HEK293 (cell line): ENCODE measurements around the gene ASCC1.

Experiments used
- FEZF1 ChIP-seq: fragments of 450-650 bp; formaldehyde crosslinking; IDR thresholded peaks from 2 replicates; pipeline ENCODE4 v1.5.1; 2016; ENCODE audit warnings: missing biosample characterization, missing genetic modification characterization
- GLI4 ChIP-seq: fragments of 450-650 bp; formaldehyde crosslinking; IDR thresholded peaks from 2 replicates; pipeline ENCODE4 v1.5.1; 2016; ENCODE audit warnings: missing biosample characterization, missing genetic modification characterization
- GLIS2 ChIP-seq: fragments of 450-650 bp; formaldehyde crosslinking; IDR thresholded peaks from 2 replicates; pipeline ENCODE4 v1.5.1; 2016; ENCODE audit warnings: missing biosample characterization, missing genetic modification characterization
- HOXA7 ChIP-seq: sonication (generic); formaldehyde crosslinking; IDR thresholded peaks from 2 replicates; pipeline ENCODE4 v1.8.1; 2022; ENCODE audit warnings: missing genetic modification reagents, borderline replicate concordance
- KLF7 ChIP-seq: fragments of 450-650 bp; formaldehyde crosslinking; IDR thresholded peaks from 2 replicates; pipeline ENCODE4 v1.5.1; 2016; ENCODE audit warnings: missing biosample characterization, missing genetic modification characterization, borderline replicate concordance
- MZF1 ChIP-seq: fragments of 450-650 bp; formaldehyde crosslinking; IDR thresholded peaks from 2 replicates; pipeline ENCODE4 v1.5.1; 2017; ENCODE audit warnings: missing biosample characterization, missing genetic modification characterization, borderline replicate concordance
- PATZ1 ChIP-seq: fragments of 450-650 bp; formaldehyde crosslinking; IDR thresholded peaks from 2 replicates; pipeline ENCODE4 v1.5.1; 2016; ENCODE audit warnings: missing biosample characterization, missing genetic modification characterization
- PRDM1 ChIP-seq: fragments of 450-650 bp; formaldehyde crosslinking; IDR thresholded peaks from 2 replicates; pipeline ENCODE4; 2016; ENCODE audit warnings: missing biosample characterization, missing genetic modification characterization
- RBAK ChIP-seq: fragments of 450-650 bp; formaldehyde crosslinking; IDR thresholded peaks from 2 replicates; pipeline ENCODE4 v1.5.1; 2016; ENCODE audit warnings: missing biosample characterization, missing genetic modification characterization
- SCRT1 ChIP-seq: fragments of 450-650 bp; formaldehyde crosslinking; IDR thresholded peaks from 2 replicates; pipeline ENCODE4 v1.5.1; 2016; ENCODE audit warnings: missing biosample characterization, missing genetic modification characterization, borderline replicate concordance
- SCRT2 ChIP-seq: fragments of 450-650 bp; formaldehyde crosslinking; IDR thresholded peaks from 2 replicates; pipeline ENCODE4 v1.5.1; 2016; ENCODE audit warnings: missing biosample characterization, missing genetic modification characterization
- TRIM28 ChIP-seq: IDR thresholded peaks from 2 replicates; pipeline ENCODE4 v1.6.1; 2011; ENCODE audit warnings: low read length, control low read depth, borderline replicate concordance
- ZBTB17 ChIP-seq: fragments of 450-650 bp; formaldehyde crosslinking; IDR thresholded peaks from 2 replicates; pipeline ENCODE4 v1.5.1; 2016; ENCODE audit warnings: missing biosample characterization, missing genetic modification characterization
- ZBTB20 ChIP-seq: fragments of 450-650 bp; formaldehyde crosslinking; IDR thresholded peaks from 2 replicates; pipeline ENCODE4 v1.5.1; 2016; ENCODE audit warnings: missing biosample characterization, missing genetic modification characterization
- ZBTB21 ChIP-seq: fragments of 450-650 bp; formaldehyde crosslinking; IDR thresholded peaks from 2 replicates; pipeline ENCODE4 v1.5.1; 2017; ENCODE audit warnings: missing biosample characterization, missing genetic modification characterization
- ZFP69B ChIP-seq: fragments of 450-650 bp; formaldehyde crosslinking; IDR thresholded peaks from 2 replicates; pipeline ENCODE4 v1.5.1; 2016; ENCODE audit warnings: missing biosample characterization, missing genetic modification characterization
- ZNF114 ChIP-seq: fragments of 450-650 bp; formaldehyde crosslinking; IDR thresholded peaks from 2 replicates; pipeline ENCODE4 v1.5.0; 2017; ENCODE audit warnings: missing biosample characterization, missing genetic modification characterization
- ZNF140 ChIP-seq: fragments of 450-650 bp; formaldehyde crosslinking; IDR thresholded peaks from 2 replicates; pipeline ENCODE4 v1.5.1; 2016; ENCODE audit warnings: missing biosample characterization, missing genetic modification characterization
- ZNF146 ChIP-seq: fragments of 450-650 bp; formaldehyde crosslinking; IDR thresholded peaks from 2 replicates; pipeline ENCODE4 v1.5.1; 2016; ENCODE audit warnings: missing biosample characterization, missing genetic modification characterization
- ZNF157 ChIP-seq: fragments of 450-650 bp; formaldehyde crosslinking; IDR thresholded peaks from 2 replicates; pipeline ENCODE4 v1.5.1; 2016; ENCODE audit warnings: missing biosample characterization, missing genetic modification characterization
- ZNF169 ChIP-seq: fragments of 450-650 bp; formaldehyde crosslinking; IDR thresholded peaks from 2 replicates; pipeline ENCODE4 v1.5.1; 2016; ENCODE audit warnings: missing biosample characterization, missing genetic modification characterization
- ZNF18 ChIP-seq: fragments of 450-650 bp; formaldehyde crosslinking; IDR thresholded peaks from 2 replicates; pipeline ENCODE4 v1.5.1; 2016; ENCODE audit warnings: missing biosample characterization, missing genetic modification characterization
- ZNF184 ChIP-seq: fragments of 450-650 bp; IDR thresholded peaks from 2 replicates; pipeline ENCODE4 v1.5.1; 2018; ENCODE audit warnings: missing biosample characterization, mild to moderate bottlenecking, missing genetic modification characterization
- ZNF202 ChIP-seq: fragments of 450-650 bp; formaldehyde crosslinking; IDR thresholded peaks from 2 replicates; pipeline ENCODE4 v1.5.1; 2016; ENCODE audit warnings: missing biosample characterization, missing genetic modification characterization, borderline replicate concordance
- ZNF211 ChIP-seq: fragments of 450-650 bp; formaldehyde crosslinking; IDR thresholded peaks from 2 replicates; pipeline ENCODE4 v1.5.1; 2016; ENCODE audit warnings: low read depth, missing biosample characterization, missing genetic modification characterization
- ZNF223 ChIP-seq: fragments of 450-650 bp; formaldehyde crosslinking; IDR thresholded peaks from 2 replicates; pipeline ENCODE4 v1.5.1; 2016; ENCODE audit warnings: missing biosample characterization, missing genetic modification characterization
- ZNF239 ChIP-seq: fragments of 450-650 bp; formaldehyde crosslinking; IDR thresholded peaks from 2 replicates; pipeline ENCODE4 v1.5.1; 2016; ENCODE audit warnings: missing biosample characterization, missing genetic modification characterization
- ZNF324 ChIP-seq: fragments of 450-650 bp; formaldehyde crosslinking; IDR thresholded peaks from 2 replicates; pipeline ENCODE4 v1.5.1; 2016; ENCODE audit warnings: missing biosample characterization, missing genetic modification characterization
- ZNF350 ChIP-seq: fragments of 450-650 bp; formaldehyde crosslinking; IDR thresholded peaks from 2 replicates; pipeline ENCODE4 v1.5.0; 2017; ENCODE audit warnings: missing biosample characterization, mild to moderate bottlenecking, missing genetic modification characterization
- ZNF366 ChIP-seq: fragments of 450-650 bp; formaldehyde crosslinking; conservative IDR thresholded peaks from 2 replicates; pipeline ENCODE4 v1.5.1; 2016; ENCODE audit warnings: missing biosample characterization, missing genetic modification characterization
- ZNF37A ChIP-seq: fragments of 450-650 bp; IDR thresholded peaks from 2 replicates; pipeline ENCODE4 v1.5.1; 2018; ENCODE audit warnings: missing biosample characterization, missing genetic modification characterization
- ZNF501 ChIP-seq: fragments of 450-650 bp; formaldehyde crosslinking; IDR thresholded peaks from 2 replicates; pipeline ENCODE4 v1.5.1; 2016; ENCODE audit warnings: missing biosample characterization, missing genetic modification characterization
- ZNF510 ChIP-seq: fragments of 450-650 bp; formaldehyde crosslinking; IDR thresholded peaks from 2 replicates; pipeline ENCODE4 v1.5.1; 2018; ENCODE audit warnings: mild to moderate bottlenecking, missing genetic modification characterization, missing biosample characterization; ENCODE audit not compliant: insufficient replicate concordance
- ZNF514 ChIP-seq: fragments of 450-650 bp; formaldehyde crosslinking; IDR thresholded peaks from 2 replicates; pipeline ENCODE4 v1.5.1; 2016; ENCODE audit warnings: missing biosample characterization, missing genetic modification characterization
- ZNF549 ChIP-seq: fragments of 450-650 bp; IDR thresholded peaks from 2 replicates; pipeline ENCODE4 v1.5.1; 2018; ENCODE audit warnings: missing biosample characterization, missing genetic modification characterization, mild to moderate bottlenecking, inconsistent platforms, moderate library complexity
- ZNF596 ChIP-seq: fragments of 450-650 bp; IDR thresholded peaks from 2 replicates; pipeline ENCODE4 v1.5.0; 2018; ENCODE audit warnings: missing biosample characterization, mild to moderate bottlenecking, missing genetic modification characterization, moderate library complexity
- ZNF629 ChIP-seq: fragments of 450-650 bp; formaldehyde crosslinking; IDR thresholded peaks from 2 replicates; pipeline ENCODE4 v1.5.1; 2017; ENCODE audit warnings: missing biosample characterization, missing genetic modification characterization
- ZNF658 ChIP-seq: fragments of 450-650 bp; formaldehyde crosslinking; IDR thresholded peaks from 2 replicates; pipeline ENCODE4; 2016; ENCODE audit warnings: missing biosample characterization, missing genetic modification characterization
- ZNF777 ChIP-seq: fragments of 450-650 bp; formaldehyde crosslinking; IDR thresholded peaks from 2 replicates; pipeline ENCODE4 v1.5.1; 2017; ENCODE audit warnings: missing biosample characterization, missing genetic modification characterization, borderline replicate concordance
- ZSCAN16 ChIP-seq: fragments of 450-650 bp; formaldehyde crosslinking; IDR thresholded peaks from 2 replicates; pipeline ENCODE4 v1.5.1; 2016; ENCODE audit warnings: missing biosample characterization, missing genetic modification characterization
- ZSCAN30 ChIP-seq: fragments of 450-650 bp; IDR thresholded peaks from 2 replicates; pipeline ENCODE4 v1.5.1; 2018; ENCODE audit warnings: missing biosample characterization, mild to moderate bottlenecking, missing genetic modification characterization, moderate library complexity
- ZXDB ChIP-seq: fragments of 450-650 bp; formaldehyde crosslinking; IDR thresholded peaks from 2 replicates; pipeline ENCODE4 v1.5.1; 2016; ENCODE audit warnings: missing biosample characterization, missing genetic modification characterization

Gene ASCC1

GRCh38 chr10:72173619-72174296, 42.3 kb downstream of the ASCC1 start (continued):
- TF ChIP-seq ZNF18 (tag by site-specific recombination) = peak; percentile 73; the same call in 1 of the 2 replicates
- TF ChIP-seq HOXA7 (CRISPR knock-in tag) = no peak
- TF ChIP-seq ZFP69B (tag by site-specific recombination) = no peak
- TF ChIP-seq ZNF658 (tag by site-specific recombination) = no peak
- TF ChIP-seq PRDM1 = no peak
- peak; percentile 39; the same call in 1 of the 2 replicates for TF ChIP-seq ZSCAN30
- peak; percentile 38; the same call in 1 of the 2 replicates for TF ChIP-seq PATZ1 (tag by site-specific recombination)
- TF ChIP-seq ZNF184 = peak; percentile 73
- no peak for TF ChIP-seq GLIS2 (tag by site-specific recombination)
- TF ChIP-seq GLI4 (tag by site-specific recombination) = no peak
- TF ChIP-seq ZBTB21 (tag by site-specific recombination) = peak; percentile 70; the same call in 1 of the 2 replicates
- TF ChIP-seq ZSCAN16 (tag by site-specific recombination) = no peak
- 0 out of 2 replicates have a peak, but pooled peaks have one; percentile 8 for TF ChIP-seq SCRT1 (tag by site-specific recombination)
- TF ChIP-seq ZNF501 (tag by site-specific recombination) = no peak; the same call in 1 of the 2 replicates
- no peak for TF ChIP-seq ZNF223
- TF ChIP-seq ZBTB17 (tag by site-specific recombination) = peak; percentile 62
- TF ChIP-seq RBAK (tag by site-specific recombination) = no peak
- no peak for TF ChIP-seq ZNF239 (tag by site-specific recombination)
- no peak for TF ChIP-seq ZNF549
- TF ChIP-seq ZNF157 (tag by site-specific recombination) = no peak
- no peak for TF ChIP-seq KLF7 (tag by site-specific recombination)
- TF ChIP-seq ZNF140 = no peak
- no peak for TF ChIP-seq ZNF211 (tag by site-specific recombination)
- TF ChIP-seq ZNF366 (tag by site-specific recombination) = peak; percentile 70
- TF ChIP-seq ZNF514 (tag by site-specific recombination) = no peak
- no peak for TF ChIP-seq SCRT2
- no peak for TF ChIP-seq ZNF169 (tag by site-specific recombination)
- TF ChIP-seq ZNF324 = peak; percentile 68
- TF ChIP-seq ZNF510 (tag by site-specific recombination) = no peak
- TF ChIP-seq ZNF114 (tag by site-specific recombination) = no peak
- no peak for TF ChIP-seq ZNF202 (tag by site-specific recombination)
- TF ChIP-seq ZNF350 (tag by site-specific recombination) = no peak
- peak; percentile 90 for TF ChIP-seq FEZF1 (tag by site-specific recombination)
- peak; percentile 85 for TF ChIP-seq ZNF629 (tag by site-specific recombination)
- TF ChIP-seq ZNF777 (tag by site-specific recombination) = no peak
- TF ChIP-seq TRIM28 = peak; percentile 98
- TF ChIP-seq MZF1 (tag by site-specific recombination) = no peak
- no peak for TF ChIP-seq ZNF37A (tag by site-specific recombination)
- peak; percentile 16; the same call in 1 of the 2 replicates for TF ChIP-seq ZNF146
- TF ChIP-seq ZBTB20 = peak; percentile 99; the same call in 1 of the 2 replicates
- no peak; the same call in 1 of the 2 replicates for TF ChIP-seq ZNF596
- peak; percentile 85 for TF ChIP-seq ZXDB
